C4-2B (cell line): ENCODE results near the gene LRRC4C.

Experiments
- H3K27ac ChIP-seq: fragments of 450-650 bp; 2 replicates; pipeline ENCODE4 v1.5.1; 2017
- ZFX ChIP-seq: fragments of 450-650 bp; IDR thresholded peaks from 2 replicates; pipeline ENCODE4 v1.6.1; 2017
- TF ChIP-seq, protein P1 (sequence below): fragments of 450-650 bp; conservative IDR thresholded peaks from 2 replicates; pipeline ENCODE4 v1.5.1; 2017; ENCODE audit warnings: mild to moderate bottlenecking

Gene LRRC4C

DNA sequence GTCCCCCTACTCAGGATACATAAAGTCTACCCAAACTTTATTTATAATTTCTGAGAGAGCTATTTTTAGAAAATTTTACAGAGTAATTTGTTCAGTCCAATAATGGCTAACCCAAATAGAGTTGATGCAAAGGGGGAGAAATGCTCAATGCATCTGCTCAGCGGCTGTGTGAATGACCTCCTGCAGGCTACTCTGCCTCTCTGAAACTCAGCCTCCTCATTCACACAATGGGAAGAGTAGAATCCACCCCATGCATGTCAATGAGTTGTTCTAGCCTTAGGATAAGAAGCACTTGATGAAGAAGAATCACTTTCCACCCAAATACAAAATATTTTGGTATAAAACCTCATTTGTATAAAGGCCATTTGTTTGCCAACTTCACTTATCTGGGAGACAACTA, 1204.0 kb downstream of the LRRC4C start:
- TF ChIP-seq, protein P1, sequence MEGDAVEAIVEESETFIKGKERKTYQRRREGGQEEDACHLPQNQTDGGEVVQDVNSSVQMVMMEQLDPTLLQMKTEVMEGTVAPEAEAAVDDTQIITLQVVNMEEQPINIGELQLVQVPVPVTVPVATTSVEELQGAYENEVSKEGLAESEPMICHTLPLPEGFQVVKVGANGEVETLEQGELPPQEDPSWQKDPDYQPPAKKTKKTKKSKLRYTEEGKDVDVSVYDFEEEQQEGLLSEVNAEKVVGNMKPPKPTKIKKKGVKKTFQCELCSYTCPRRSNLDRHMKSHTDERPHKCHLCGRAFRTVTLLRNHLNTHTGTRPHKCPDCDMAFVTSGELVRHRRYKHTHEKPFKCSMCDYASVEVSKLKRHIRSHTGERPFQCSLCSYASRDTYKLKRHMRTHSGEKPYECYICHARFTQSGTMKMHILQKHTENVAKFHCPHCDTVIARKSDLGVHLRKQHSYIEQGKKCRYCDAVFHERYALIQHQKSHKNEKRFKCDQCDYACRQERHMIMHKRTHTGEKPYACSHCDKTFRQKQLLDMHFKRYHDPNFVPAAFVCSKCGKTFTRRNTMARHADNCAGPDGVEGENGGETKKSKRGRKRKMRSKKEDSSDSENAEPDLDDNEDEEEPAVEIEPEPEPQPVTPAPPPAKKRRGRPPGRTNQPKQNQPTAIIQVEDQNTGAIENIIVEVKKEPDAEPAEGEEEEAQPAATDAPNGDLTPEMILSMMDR: no peak
- H3K27ac ChIP-seq: no peak overlapping the region

DNA sequence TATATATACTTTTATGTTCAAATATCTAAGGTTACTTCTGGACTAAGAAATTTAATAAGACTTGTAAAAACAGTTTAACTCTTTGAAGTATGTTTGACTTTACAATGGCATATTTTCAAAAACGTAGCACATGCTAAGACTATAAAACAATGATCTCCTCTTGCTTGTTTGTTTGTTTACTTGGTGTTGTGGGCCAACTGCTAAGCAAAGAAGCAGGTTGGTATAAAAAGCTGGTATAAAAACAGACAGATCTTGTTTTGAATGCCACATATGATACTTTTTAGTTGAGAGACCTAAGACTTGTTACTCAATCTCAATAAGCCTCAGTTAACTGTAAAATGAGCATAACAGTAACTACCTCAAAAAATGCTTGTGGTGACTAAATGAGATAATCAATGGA, 1206.3 kb downstream of the LRRC4C start:
- H3K27ac ChIP-seq: no peak overlapping the region
- TF ChIP-seq ZFX: no peak
- TF ChIP-seq, protein P1: no peak

DNA sequence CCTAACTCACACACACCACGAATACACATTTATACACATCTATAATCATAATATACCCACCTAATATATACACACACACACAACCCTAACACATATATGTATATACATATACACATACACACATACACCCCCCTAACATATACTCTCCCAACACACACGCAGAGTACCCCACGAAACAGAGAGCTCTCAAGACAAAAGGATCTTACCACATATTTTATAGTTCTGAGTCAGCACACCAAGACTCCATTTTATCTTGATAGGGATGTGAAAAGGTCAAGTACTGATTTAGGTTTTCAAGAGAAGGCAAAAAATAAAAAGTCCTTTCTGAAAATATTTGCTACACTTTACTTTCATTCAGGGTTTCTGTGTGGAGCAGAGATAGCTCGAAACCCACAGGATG, 1207.2 kb downstream of the LRRC4C start:
- TF ChIP-seq, protein P1: no peak
- TF ChIP-seq ZFX: no peak
- H3K27ac ChIP-seq: no peak overlapping the region

DNA sequence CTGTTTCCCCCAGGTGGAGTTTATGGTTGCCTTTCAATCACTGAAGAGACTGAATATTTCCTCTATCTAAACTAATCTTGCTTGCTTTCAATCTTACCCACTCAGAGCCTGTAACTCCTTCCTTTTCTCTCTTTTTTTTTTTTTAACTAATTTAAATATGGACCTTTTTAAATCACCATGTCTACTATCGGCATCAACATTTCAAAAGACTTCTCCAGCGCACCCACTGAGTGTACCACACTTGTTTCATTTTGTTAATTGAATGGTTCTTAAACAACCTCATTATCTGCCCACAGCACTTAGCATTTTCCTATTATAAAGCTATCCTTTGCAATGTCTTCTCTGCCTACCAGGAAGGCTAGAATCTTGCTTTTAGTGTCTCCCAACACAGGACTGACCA, 1212.5 kb downstream of the LRRC4C start:
- no peak for TF ChIP-seq ZFX
- TF ChIP-seq, protein P1: no peak
- H3K27ac ChIP-seq: no peak overlapping the region

DNA sequence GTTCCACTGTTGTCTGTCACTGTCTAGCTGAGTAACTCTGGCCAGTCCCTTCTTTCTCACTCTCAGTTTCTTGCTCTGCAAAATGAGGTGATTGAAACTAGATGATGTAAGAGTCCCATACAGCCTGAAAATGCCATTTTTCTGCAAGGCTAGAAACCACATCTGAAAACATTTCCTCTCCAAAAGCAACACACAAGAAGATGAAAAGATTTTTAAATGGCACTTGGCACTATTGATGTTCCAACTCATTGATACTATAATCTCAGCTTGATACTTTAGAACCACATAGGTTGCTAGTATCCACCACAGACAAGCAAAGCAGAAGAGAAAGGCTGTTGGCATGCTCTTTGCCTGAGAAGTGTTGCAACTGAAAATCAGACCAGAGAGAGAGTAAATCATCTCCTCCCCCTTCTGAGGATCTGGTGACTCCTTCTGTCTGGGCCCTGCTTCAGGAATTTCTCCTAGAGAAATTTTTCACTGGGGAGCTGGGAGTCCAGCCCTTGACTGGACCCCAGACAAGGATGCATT, 1217.9 kb downstream of the LRRC4C start:
- H3K27ac ChIP-seq: no peak overlapping the region
- no peak for TF ChIP-seq ZFX
- TF ChIP-seq, protein P1: no peak

DNA sequence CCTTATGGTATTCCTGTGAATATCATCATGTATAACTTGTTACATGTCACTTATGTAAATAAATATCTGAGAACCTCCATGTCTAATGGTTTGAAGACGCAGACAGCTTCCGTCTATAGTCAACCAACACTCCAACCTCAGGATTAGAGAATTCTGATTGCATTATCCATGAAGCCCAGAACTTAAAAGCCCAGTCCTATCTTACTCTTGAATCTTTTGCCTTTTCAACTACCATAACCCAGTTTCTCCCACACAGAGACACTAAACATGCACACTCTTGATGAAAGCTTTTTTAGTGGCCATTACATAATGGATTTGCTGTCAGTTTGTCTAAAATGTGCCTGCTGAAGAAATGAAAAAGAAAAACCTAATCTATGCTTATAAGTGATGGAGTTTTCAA, 1219.2 kb downstream of the LRRC4C start:
- no peak overlapping the region for H3K27ac ChIP-seq
- TF ChIP-seq, protein P1: no peak
- TF ChIP-seq ZFX: no peak

DNA sequence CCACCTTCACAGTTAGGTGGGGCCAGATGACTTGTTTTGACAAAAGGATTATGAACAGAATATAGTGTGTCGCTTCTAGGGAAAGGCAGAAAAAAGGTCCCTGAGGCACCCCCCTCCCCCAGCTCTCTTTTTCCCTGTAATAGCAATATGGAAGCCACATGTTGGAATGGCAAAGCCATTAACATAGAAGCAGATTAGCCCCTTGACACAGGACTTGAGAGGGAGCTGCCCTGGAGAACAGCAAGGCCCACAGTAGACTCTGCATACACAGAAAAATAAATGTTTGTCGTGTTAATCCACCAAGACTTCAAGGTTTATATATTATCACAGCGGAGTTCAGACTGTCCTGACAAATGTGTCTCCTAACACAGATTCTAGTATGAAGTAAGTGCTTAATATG, 1222.9 kb downstream of the LRRC4C start:
- TF ChIP-seq, protein P1: no peak
- no peak for TF ChIP-seq ZFX
- H3K27ac ChIP-seq: no peak overlapping the region
